Measurements from ENCODE around the gene PI4KB. TPM values are rescaled to one million over a fixed set of nuclear protein-coding genes. Genes with fewer than 3 reads are reported as not detected.

PI4KB gene
- total RNA-seq, 1 experiment from 2014 or later: 50.7 TPM

DNA sequence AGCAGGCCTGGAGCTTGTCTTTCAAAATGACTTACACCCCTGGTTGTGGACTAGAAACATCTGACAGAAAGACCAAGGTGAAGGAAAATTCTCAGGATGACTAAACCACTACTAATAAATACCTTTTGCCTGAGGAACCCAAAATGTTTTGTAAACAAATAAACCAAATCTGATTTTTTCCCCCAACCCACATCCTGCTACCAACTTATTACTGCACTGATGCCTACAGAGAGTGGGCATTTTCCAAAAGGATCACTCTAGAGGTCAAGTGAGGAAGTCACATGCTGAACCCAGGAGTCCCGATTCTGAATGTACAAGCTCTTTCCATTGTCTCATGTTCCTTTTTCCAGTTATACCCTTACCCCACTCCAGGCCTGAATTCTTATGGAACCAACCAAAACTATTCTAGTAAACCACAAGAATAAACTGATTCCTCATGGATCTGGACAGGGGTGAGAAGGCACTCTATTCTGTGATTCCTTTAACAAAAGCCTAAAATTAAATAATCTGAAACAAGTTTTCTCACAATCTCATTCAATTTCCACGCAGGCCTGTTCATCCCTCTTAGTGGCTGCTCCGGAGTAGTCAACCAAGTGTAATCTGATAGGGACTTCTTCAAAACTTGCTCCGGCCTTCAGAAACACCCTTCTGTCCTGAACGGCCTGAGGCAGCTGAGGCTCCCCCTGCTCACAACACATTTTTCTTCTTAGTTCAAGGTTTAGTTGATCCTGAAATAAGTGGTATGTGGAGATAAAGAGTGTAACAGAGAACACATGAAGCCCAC is 1.4 kb downstream of the PI4KB start:
- Mint-ChIP-seq H3K27ac (ENCODE audit: unreplicated experiment) (peak overlapping the region; percentile 92), H3K4me1 (ENCODE audit: low read depth, unreplicated experiment) (peaks cover 14% of the 10 kb centered on the region), H3K9me3 (ENCODE audit: low read depth, unreplicated experiment) (no peaks in the 10 kb centered on the region), H3K36me3 (ENCODE audit: insufficient read depth, unreplicated experiment) (peaks cover 41% of the 10 kb centered on the region), H3K4me3 (ENCODE audit: low read depth, unreplicated experiment) (peak overlapping the region; percentile 90), H3K27me3 (ENCODE audit: unreplicated experiment) (no peaks in the 10 kb centered on the region)
- CTCF ChIA-PET: interaction anchor here (0.8 to 2.6 kb wide), 3 partner anchors 9 to 15 kb away, joined by 3 to 22 read pairs (median 15); no protein-coding TSS in a partner anchor
- BruUV-seq (replicated peaks): TSS peak; percentile 58
- intact Hi-C loops (cut with micrococcal nuclease; ENCODE audit: unreplicated experiment): no loop called here
- TF ChIP-seq CTCF (IDR thresholded peaks at IDR 0.05; ENCODE audit: unreplicated experiment): no peak
- DNase-seq: no peak

DNA sequence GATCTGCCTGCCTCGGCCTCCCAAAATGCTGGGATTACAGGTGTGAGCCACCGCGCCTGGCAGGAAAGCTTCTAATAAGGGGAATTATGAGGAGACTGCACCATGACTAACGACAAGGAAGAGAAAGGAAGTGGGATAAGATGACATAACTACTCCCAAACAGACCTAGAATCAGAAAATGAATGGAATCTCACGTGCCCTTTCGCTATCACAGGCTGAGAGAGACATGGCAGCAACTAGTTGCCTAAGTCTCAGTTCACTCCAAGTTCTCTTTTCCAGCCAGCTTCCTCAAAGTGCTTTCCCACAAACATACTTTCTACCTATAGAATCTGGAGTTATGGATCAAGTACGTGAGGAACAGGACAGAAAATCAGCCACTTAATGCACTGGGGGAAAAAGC is 2.0 kb downstream of the PI4KB start:
- TF ChIP-seq CTCF (IDR thresholded peaks at IDR 0.05; ENCODE audit: unreplicated experiment): no peak
- CTCF ChIA-PET: no interaction called here
- Mint-ChIP-seq H3K4me1 (ENCODE audit: low read depth, unreplicated experiment) (peaks cover 14% of the 10 kb centered on the region), H3K27me3 (ENCODE audit: unreplicated experiment) (no peaks in the 10 kb centered on the region), H3K4me3 (ENCODE audit: low read depth, unreplicated experiment) (no peak overlapping the region), H3K36me3 (ENCODE audit: insufficient read depth, unreplicated experiment) (peaks cover 41% of the 10 kb centered on the region), H3K27ac (ENCODE audit: unreplicated experiment) (no peak overlapping the region), H3K9me3 (ENCODE audit: low read depth, unreplicated experiment) (no peaks in the 10 kb centered on the region)
- BruUV-seq (replicated peaks): no TSS peak
- DNase-seq: no peak
- intact Hi-C loops (cut with micrococcal nuclease; ENCODE audit: unreplicated experiment): no loop called here

- no peak for TF ChIP-seq CTCF (IDR thresholded peaks at IDR 0.05; ENCODE audit: unreplicated experiment)
- DNase-seq: no peak
- H3K27ac Mint-ChIP-seq (ENCODE audit: unreplicated experiment): no peak overlapping the region
- H3K4me3 Mint-ChIP-seq (ENCODE audit: low read depth, unreplicated experiment): no peak overlapping the region
- peaks cover 14% of the 10 kb centered on the region for H3K4me1 Mint-ChIP-seq (ENCODE audit: low read depth, unreplicated experiment)
- intact Hi-C loops (cut with micrococcal nuclease; ENCODE audit: unreplicated experiment): no loop called here
- no peaks in the 10 kb centered on the region for H3K27me3 Mint-ChIP-seq (ENCODE audit: unreplicated experiment)
- H3K9me3 Mint-ChIP-seq (ENCODE audit: low read depth, unreplicated experiment): no peaks in the 10 kb centered on the region
- CTCF ChIA-PET: interaction anchor here (0.6 to 1.2 kb wide), 2 partner anchors 15 to 24 kb away, joined by 3 read pairs; no protein-coding TSS in a partner anchor
- no TSS peak for BruUV-seq (replicated peaks)
- peaks cover 41% of the 10 kb centered on the region for H3K36me3 Mint-ChIP-seq (ENCODE audit: insufficient read depth, unreplicated experiment)
Measured at GRCh38 chr1:151324390-151324930, 2.8 kb downstream of the PI4KB start.

DNA sequence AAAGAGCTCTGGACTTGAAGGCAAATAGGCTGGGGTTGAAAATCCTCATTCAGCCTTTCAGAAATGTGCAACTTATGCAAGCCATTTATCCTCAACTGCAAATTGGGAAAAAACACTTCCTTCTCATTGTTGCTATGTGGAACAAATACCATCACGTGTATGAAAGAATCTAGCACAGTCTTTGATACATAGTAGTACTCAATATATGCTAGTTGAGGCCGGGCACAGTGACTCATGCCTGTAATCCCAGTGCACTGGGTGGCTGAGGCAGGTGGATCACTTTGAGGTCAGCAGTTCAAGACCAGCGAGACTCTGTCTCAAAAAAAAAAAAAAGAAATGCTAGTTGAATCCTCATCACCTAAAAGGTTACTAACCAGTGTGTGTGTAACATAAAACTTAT is 8.2 kb downstream of the PI4KB start:
- no peak overlapping the region for H3K27ac Mint-ChIP-seq (ENCODE audit: unreplicated experiment)

More for the DNA sequence above, 8.2 kb downstream of the PI4KB start:
- intact Hi-C loops (cut with micrococcal nuclease; ENCODE audit: unreplicated experiment): no loop called here
- no TSS peak for BruUV-seq (replicated peaks)
- no peaks in the 10 kb centered on the region for H3K27me3 Mint-ChIP-seq (ENCODE audit: unreplicated experiment)
- no peak for DNase-seq
- TF ChIP-seq CTCF (IDR thresholded peaks at IDR 0.05; ENCODE audit: unreplicated experiment): no peak
- CTCF ChIA-PET: no interaction called here
- H3K9me3 Mint-ChIP-seq (ENCODE audit: low read depth, unreplicated experiment): no peaks in the 10 kb centered on the region
- no peak overlapping the region for H3K4me3 Mint-ChIP-seq (ENCODE audit: low read depth, unreplicated experiment)
- peaks cover 8% of the 10 kb centered on the region for H3K4me1 Mint-ChIP-seq (ENCODE audit: low read depth, unreplicated experiment)
- peaks cover 21% of the 10 kb centered on the region for H3K36me3 Mint-ChIP-seq (ENCODE audit: insufficient read depth, unreplicated experiment)
